SK-N-SH treated with all-trans-retinoic acid at 6 μM for 48 hours (cell line): Measurements from ENCODE around the gene ALDH16A1.

Experiments used
- ATAC-seq: fragments of 200-7000 bp; cut with Tn5 transposase; 3 replicates; pipeline ENCODE4 v1.9.1; 2020; ENCODE audit warnings: mild to moderate bottlenecking, moderate library complexity
- ESRRG ChIP-seq: fragments of 250-450 bp; sonication (Bioruptor Pico); IDR thresholded peaks from 2 replicates; pipeline ENCODE4 v1.6.1; 2021; ENCODE audit warnings: mild to moderate bottlenecking
- GLIS3 ChIP-seq: fragments of 250-450 bp; sonication (Bioruptor Pico); IDR thresholded peaks from 2 replicates; pipeline ENCODE4 v1.5.0; 2020; ENCODE audit warnings: mild to moderate bottlenecking, moderate library complexity
- ISL1 ChIP-seq: fragments of 250-450 bp; sonication (Bioruptor Pico); IDR thresholded peaks from 2 replicates; pipeline ENCODE4 v2.1.2; 2022; ENCODE audit warnings: mild to moderate bottlenecking, moderate library complexity
- PATZ1 ChIP-seq: fragments of 250-450 bp; sonication (Bioruptor Pico); IDR thresholded peaks from 2 replicates; pipeline ENCODE4 v1.8.0; 2020; ENCODE audit warnings: mild to moderate bottlenecking, moderate library complexity, borderline replicate concordance
- PPARA ChIP-seq: fragments of 250-450 bp; sonication (Bioruptor Pico); IDR thresholded peaks from 2 replicates; pipeline ENCODE4 v1.5.0; 2020; ENCODE audit warnings: mild to moderate bottlenecking, borderline replicate concordance
- RARB ChIP-seq: fragments of 250-450 bp; sonication (Bioruptor Pico); IDR thresholded peaks from 2 replicates; pipeline ENCODE4 v1.8.0; 2021; ENCODE audit warnings: mild to moderate bottlenecking, moderate library complexity
- SNAI2 ChIP-seq: fragments of 250-450 bp; sonication (Bioruptor Pico); IDR thresholded peaks from 2 replicates; pipeline ENCODE4 v1.5.0; 2020; ENCODE audit warnings: mild to moderate bottlenecking, moderate library complexity
- TCF4 ChIP-seq: fragments of 250-450 bp; sonication (Bioruptor Pico); IDR thresholded peaks from 2 replicates; pipeline ENCODE4 v1.8.0; 2021; ENCODE audit warnings: mild to moderate bottlenecking, moderate library complexity, borderline replicate concordance
- ZC3H10 ChIP-seq: fragments of 250-450 bp; sonication (Bioruptor Pico); IDR thresholded peaks from 2 replicates; pipeline ENCODE4 v1.5.1; 2021; ENCODE audit warnings: mild to moderate bottlenecking, moderate library complexity
- ZFP3 ChIP-seq: fragments of 250-450 bp; sonication (Bioruptor Pico); IDR thresholded peaks from 2 replicates; pipeline ENCODE4 v1.5.0; 2020; ENCODE audit warnings: mild to moderate bottlenecking, moderate library complexity
- ZNF565 ChIP-seq: fragments of 450-650 bp; formaldehyde crosslinking; conservative IDR thresholded peaks from 2 replicates; pipeline ENCODE4 v1.5.0; 2020; ENCODE audit warnings: low read depth, mild to moderate bottlenecking, moderate library complexity
- ZNF70 ChIP-seq: fragments of 450-650 bp; formaldehyde crosslinking; IDR thresholded peaks from 2 replicates; pipeline ENCODE4 v1.5.0; 2020; ENCODE audit warnings: mild to moderate bottlenecking, moderate library complexity
- ZNF8 ChIP-seq: fragments of 450-650 bp; formaldehyde crosslinking; IDR thresholded peaks from 2 replicates; pipeline ENCODE4 v1.5.0; 2020; ENCODE audit warnings: mild to moderate bottlenecking, moderate library complexity
- TF ChIP-seq, protein P1 (sequence below): fragments of 250-450 bp; sonication (Bioruptor Pico); IDR thresholded peaks from 2 replicates; pipeline ENCODE4 v1.5.0; 2020; ENCODE audit warnings: mild to moderate bottlenecking, moderate library complexity
- TF ChIP-seq, protein P2 (sequence below): fragments of 250-450 bp; sonication (Bioruptor Pico); IDR thresholded peaks from 2 replicates; pipeline ENCODE4 v1.5.1; 2020; ENCODE audit warnings: low read depth, mild to moderate bottlenecking, moderate library complexity

Gene ALDH16A1

GRCh38 chr19:49489601-49490167 lies 36.7 kb downstream of the ALDH16A1 start (continued):
- TF ChIP-seq, protein P1, sequence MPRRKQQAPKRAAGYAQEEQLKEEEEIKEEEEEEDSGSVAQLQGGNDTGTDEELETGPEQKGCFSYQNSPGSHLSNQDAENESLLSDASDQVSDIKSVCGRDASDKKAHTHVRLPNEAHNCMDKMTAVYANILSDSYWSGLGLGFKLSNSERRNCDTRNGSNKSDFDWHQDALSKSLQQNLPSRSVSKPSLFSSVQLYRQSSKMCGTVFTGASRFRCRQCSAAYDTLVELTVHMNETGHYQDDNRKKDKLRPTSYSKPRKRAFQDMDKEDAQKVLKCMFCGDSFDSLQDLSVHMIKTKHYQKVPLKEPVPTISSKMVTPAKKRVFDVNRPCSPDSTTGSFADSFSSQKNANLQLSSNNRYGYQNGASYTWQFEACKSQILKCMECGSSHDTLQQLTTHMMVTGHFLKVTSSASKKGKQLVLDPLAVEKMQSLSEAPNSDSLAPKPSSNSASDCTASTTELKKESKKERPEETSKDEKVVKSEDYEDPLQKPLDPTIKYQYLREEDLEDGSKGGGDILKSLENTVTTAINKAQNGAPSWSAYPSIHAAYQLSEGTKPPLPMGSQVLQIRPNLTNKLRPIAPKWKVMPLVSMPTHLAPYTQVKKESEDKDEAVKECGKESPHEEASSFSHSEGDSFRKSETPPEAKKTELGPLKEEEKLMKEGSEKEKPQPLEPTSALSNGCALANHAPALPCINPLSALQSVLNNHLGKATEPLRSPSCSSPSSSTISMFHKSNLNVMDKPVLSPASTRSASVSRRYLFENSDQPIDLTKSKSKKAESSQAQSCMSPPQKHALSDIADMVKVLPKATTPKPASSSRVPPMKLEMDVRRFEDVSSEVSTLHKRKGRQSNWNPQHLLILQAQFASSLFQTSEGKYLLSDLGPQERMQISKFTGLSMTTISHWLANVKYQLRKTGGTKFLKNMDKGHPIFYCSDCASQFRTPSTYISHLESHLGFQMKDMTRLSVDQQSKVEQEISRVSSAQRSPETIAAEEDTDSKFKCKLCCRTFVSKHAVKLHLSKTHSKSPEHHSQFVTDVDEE (CRISPR knock-in tag), result no peak
- no peak for TF ChIP-seq ESRRG (CRISPR knock-in tag)

DNA sequence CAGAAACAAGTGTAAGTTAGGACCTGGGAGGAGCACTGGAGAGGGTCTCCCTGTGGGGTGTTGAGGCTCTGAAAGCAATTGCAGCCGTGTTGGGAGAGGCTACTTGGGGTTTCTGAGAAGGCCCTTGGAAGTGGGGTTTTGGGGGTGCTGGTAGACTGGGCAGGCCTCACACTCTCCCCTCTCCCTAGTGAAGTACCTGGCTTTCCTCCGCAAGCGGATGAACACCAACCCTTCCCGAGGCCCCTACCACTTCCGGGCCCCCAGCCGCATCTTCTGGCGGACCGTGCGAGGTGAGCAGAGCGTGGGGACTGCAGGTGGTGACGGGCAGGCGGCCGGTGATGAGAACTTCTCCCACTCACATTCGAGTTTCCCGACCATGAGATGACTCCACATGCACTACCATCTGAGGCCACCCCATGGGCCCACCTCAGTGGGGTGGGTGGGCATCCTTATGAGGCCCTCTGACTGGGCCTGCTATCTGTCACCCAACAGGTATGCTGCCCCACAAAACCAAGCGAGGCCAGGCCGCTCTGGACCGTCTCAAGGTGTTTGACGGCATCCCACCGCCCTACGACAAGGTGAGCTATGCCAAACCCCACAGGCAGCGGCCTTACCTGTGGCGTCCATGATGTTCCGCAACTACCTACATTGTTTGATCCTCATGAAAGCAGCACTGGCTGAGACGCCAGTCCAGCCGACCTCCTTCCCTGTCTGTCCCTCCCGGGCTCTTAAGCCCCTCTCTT lies 37.4 kb downstream of the ALDH16A1 start:
- ATAC-seq, result no peak
- TF ChIP-seq PATZ1 (no peak), ZNF565 (CRISPR knock-in tag) (no peak), ESRRG (CRISPR knock-in tag) (no peak), ZNF8 (no peak), PPARA (CRISPR knock-in tag) (no peak), ISL1 (CRISPR knock-in tag) (no peak), RARB (CRISPR knock-in tag) (no peak), SNAI2 (CRISPR knock-in tag) (no peak)
- TF ChIP-seq, protein P2, sequence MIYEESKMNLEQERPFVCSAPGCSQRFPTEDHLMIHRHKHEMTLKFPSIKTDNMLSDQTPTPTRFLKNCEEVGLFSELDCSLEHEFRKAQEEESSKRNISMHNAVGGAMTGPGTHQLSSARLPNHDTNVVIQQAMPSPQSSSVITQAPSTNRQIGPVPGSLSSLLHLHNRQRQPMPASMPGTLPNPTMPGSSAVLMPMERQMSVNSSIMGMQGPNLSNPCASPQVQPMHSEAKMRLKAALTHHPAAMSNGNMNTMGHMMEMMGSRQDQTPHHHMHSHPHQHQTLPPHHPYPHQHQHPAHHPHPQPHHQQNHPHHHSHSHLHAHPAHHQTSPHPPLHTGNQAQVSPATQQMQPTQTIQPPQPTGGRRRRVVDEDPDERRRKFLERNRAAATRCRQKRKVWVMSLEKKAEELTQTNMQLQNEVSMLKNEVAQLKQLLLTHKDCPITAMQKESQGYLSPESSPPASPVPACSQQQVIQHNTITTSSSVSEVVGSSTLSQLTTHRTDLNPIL (CRISPR knock-in tag), result no peak
- TF ChIP-seq, protein P1 (CRISPR knock-in tag), result no peak

- ATAC-seq, result no peak
- no peak for TF ChIP-seq ESRRG (CRISPR knock-in tag)
- TF ChIP-seq ZFP3 (CRISPR knock-in tag), result no peak
- no peak for TF ChIP-seq ZNF8
- TF ChIP-seq, protein P2 (CRISPR knock-in tag), result no peak
- TF ChIP-seq GLIS3, result no peak
- no peak for TF ChIP-seq TCF4 (CRISPR knock-in tag)
- TF ChIP-seq ZNF70 (CRISPR knock-in tag), result no peak
- no peak for TF ChIP-seq ZNF565 (CRISPR knock-in tag)
- no peak for TF ChIP-seq ZC3H10
- TF ChIP-seq ISL1 (CRISPR knock-in tag), result no peak
- TF ChIP-seq PATZ1, result no peak
These were observed 38.2 kb downstream of the ALDH16A1 start for GRCh38 chr19:49491030-49491803.
